OCI-LY1 (cell line): ENCODE data around the gene PSMD3.

Experiments used
- EZH2 ChIP-seq: fragments of 200-600 bp; sonication (generic), shearing (Covaris generic); IDR thresholded peaks from 2 replicates; pipeline ENCODE4 v1.8.0; 2017; ENCODE audit warnings: borderline replicate concordance, mixed run types, mild to moderate bottlenecking, antibody characterized with exemption, low read length, moderate library complexity, mixed read lengths
- TF ChIP-seq, protein P1 (sequence below): fragments of 200-600 bp; sonication (generic), shearing (Covaris generic); IDR thresholded peaks from 2 replicates; pipeline ENCODE4 v1.5.1; 2017; ENCODE audit warnings: mild to moderate bottlenecking, antibody characterized with exemption, low read length, moderate library complexity, mixed read lengths

DNA sequence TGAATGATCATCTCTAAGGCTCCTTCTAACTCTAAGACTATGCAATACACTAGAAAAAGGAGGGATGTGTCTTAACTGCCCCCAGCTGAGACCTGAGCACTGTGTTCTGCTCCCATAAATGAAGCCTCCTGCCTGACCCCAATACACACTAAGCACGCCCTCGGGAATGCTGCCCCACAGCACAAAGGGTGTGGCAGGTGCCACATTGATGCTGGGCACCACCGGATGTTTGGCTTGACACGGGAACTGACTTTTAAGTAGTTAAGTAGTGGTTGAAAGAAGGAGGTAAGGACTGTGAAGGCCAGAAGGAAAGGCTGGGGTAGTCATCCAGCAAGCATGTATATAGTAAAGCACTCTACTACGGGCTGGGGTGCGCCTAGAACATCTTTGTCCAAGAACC is 13.8 kb upstream of the PSMD3 start:
- TF ChIP-seq, protein P1, sequence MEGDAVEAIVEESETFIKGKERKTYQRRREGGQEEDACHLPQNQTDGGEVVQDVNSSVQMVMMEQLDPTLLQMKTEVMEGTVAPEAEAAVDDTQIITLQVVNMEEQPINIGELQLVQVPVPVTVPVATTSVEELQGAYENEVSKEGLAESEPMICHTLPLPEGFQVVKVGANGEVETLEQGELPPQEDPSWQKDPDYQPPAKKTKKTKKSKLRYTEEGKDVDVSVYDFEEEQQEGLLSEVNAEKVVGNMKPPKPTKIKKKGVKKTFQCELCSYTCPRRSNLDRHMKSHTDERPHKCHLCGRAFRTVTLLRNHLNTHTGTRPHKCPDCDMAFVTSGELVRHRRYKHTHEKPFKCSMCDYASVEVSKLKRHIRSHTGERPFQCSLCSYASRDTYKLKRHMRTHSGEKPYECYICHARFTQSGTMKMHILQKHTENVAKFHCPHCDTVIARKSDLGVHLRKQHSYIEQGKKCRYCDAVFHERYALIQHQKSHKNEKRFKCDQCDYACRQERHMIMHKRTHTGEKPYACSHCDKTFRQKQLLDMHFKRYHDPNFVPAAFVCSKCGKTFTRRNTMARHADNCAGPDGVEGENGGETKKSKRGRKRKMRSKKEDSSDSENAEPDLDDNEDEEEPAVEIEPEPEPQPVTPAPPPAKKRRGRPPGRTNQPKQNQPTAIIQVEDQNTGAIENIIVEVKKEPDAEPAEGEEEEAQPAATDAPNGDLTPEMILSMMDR: no peak
- no peak for TF ChIP-seq EZH2
